Activated CD8-positive, alpha-beta T cell treated with anti-CD3 and anti-CD28 coated beads, Interleukin-2, amount 10 ng/mL, durations not matched to agents 7 days and 5 days (primary cell): ENCODE data around the gene C17orf58. TPM values are rescaled to one million over a fixed set of nuclear protein-coding genes. Genes with fewer than 3 reads are reported as not detected.
"Not testable (repeated sequence)": the region's sequence is repeated elsewhere in the genome, so short reads cannot be mapped to it uniquely, and the experiment has no call there.

Source experiments
- ATAC-seq: fragments of 150-1000 bp; cut with Tn5 transposase; one replicate; pipeline ENCODE4 v1.10.0; 2021; ENCODE audit warnings: moderate library complexity
- CTCF ChIA-PET: fragments of 350-600 bp; sonication (Branson Sonifier 250); formaldehyde crosslinking; loops from one replicate; lab custom pipeline; 2021; ENCODE audit warnings: antibody characterized with exemption; lab: Charles Lee
- POLR2A ChIA-PET: fragments of 350-600 bp; sonication (Branson Sonifier 250); formaldehyde crosslinking; loops from one replicate; lab custom pipeline; 2021; ENCODE audit warnings: antibody characterized with exemption; lab: Charles Lee
- DNase-seq: peaks from one replicate; pipeline ENCODE4 v3.0.0-alpha.2; 2020
- H3K27ac Mint-ChIP-seq: one replicate; pipeline ENCODE4 v1.8.0; 2021; ENCODE audit warnings: mild to moderate bottlenecking, mixed read lengths
- H3K27me3 Mint-ChIP-seq: one replicate; pipeline ENCODE4 v1.8.0; 2021; ENCODE audit warnings: low read depth, mixed read lengths
- H3K36me3 Mint-ChIP-seq: one replicate; pipeline ENCODE4 v1.8.0; 2021; ENCODE audit warnings: low read depth, mixed read lengths
- H3K4me1 Mint-ChIP-seq: one replicate; pipeline ENCODE4 v1.8.0; 2021; ENCODE audit warnings: low read depth, mixed read lengths
- H3K4me3 Mint-ChIP-seq: one replicate; pipeline ENCODE4 v1.8.0; 2021; ENCODE audit warnings: mild to moderate bottlenecking, mixed read lengths
- H3K9me3 Mint-ChIP-seq: one replicate; pipeline ENCODE4 v1.8.0; 2022; ENCODE audit warnings: mixed read lengths; ENCODE audit not compliant: insufficient read depth
- total RNA-seq, 2 experiments: library from RNA; stranded (reverse); gene quantifications; one replicate each; pipeline ENCODE4 v1.2.3, GENCODE V29; 2021

C17orf58 gene
- total RNA-seq, 2 experiments from 2014 or later: 5.5 to 5.8 TPM

GRCh38 chr17:67982034-67982640, 14.1 kb downstream of the C17orf58 start:
- no peaks in the 10 kb centered on the region for H3K9me3 Mint-ChIP-seq
- no peak overlapping the region for H3K27ac Mint-ChIP-seq
- H3K36me3 Mint-ChIP-seq: peaks cover 17% of the 10 kb centered on the region
- CTCF ChIA-PET: no interaction called here
- H3K27me3 Mint-ChIP-seq: no peaks in the 10 kb centered on the region
- DNase-seq (no peak), ATAC-seq (no peak)
- no peaks in the 10 kb centered on the region for H3K4me1 Mint-ChIP-seq
- POLR2A ChIA-PET: interaction anchor here (0.6 kb wide), 1 partner anchor 93 kb away, joined by 3 read pairs; no protein-coding TSS in a partner anchor
- H3K4me3 Mint-ChIP-seq: no peak overlapping the region

GRCh38 chr17:67980883-67981282, 15.4 kb downstream of the C17orf58 start:
- CTCF ChIA-PET, H3K27ac Mint-ChIP-seq, DNase-seq, H3K4me3 Mint-ChIP-seq, H3K4me1 Mint-ChIP-seq, POLR2A ChIA-PET, H3K27me3 Mint-ChIP-seq, ATAC-seq, H3K9me3 Mint-ChIP-seq: not testable (repeated sequence)
- peaks cover 24% of the 10 kb centered on the region for H3K36me3 Mint-ChIP-seq

GRCh38 chr17:67980456-67980855, 15.8 kb downstream of the C17orf58 start:
- H3K4me3 Mint-ChIP-seq: no peak overlapping the region
- ChIA-PET CTCF (no interaction called here), POLR2A (no interaction called here)
- ATAC-seq: no peak
- no peaks in the 10 kb centered on the region for H3K27me3 Mint-ChIP-seq
- H3K9me3 Mint-ChIP-seq: no peaks in the 10 kb centered on the region
- no peak for DNase-seq
- H3K4me1 Mint-ChIP-seq: no peaks in the 10 kb centered on the region
- peaks cover 29% of the 10 kb centered on the region for H3K36me3 Mint-ChIP-seq
- peak overlapping the region; percentile 66 for H3K27ac Mint-ChIP-seq

- POLR2A ChIA-PET, H3K4me3 Mint-ChIP-seq, ATAC-seq, H3K4me1 Mint-ChIP-seq, H3K27me3 Mint-ChIP-seq, DNase-seq, H3K9me3 Mint-ChIP-seq, H3K27ac Mint-ChIP-seq: not testable (repeated sequence)
- peaks cover 31% of the 10 kb centered on the region for H3K36me3 Mint-ChIP-seq
- CTCF ChIA-PET: interaction anchor here (0.8 kb wide), 1 partner anchor 12 kb away, joined by 3 read pairs; no protein-coding TSS in a partner anchor
Observed at GRCh38 chr17:67976306-67976705, 20.0 kb downstream of the C17orf58 start.

- DNase-seq (no peak), ATAC-seq (no peak)
- ChIA-PET CTCF (no interaction called here), POLR2A (no interaction called here)
- Mint-ChIP-seq H3K27me3 (no peaks in the 10 kb centered on the region), H3K4me1 (no peaks in the 10 kb centered on the region), H3K9me3 (no peaks in the 10 kb centered on the region), H3K4me3 (no peak overlapping the region), H3K36me3 (peaks cover 27% of the 10 kb centered on the region), H3K27ac (no peak overlapping the region)
Observed at GRCh38 chr17:67974598-67975066, 21.6 kb downstream of the C17orf58 start.

GRCh38 chr17:67974185-67974584, 22.1 kb downstream of the C17orf58 start:
- Mint-ChIP-seq H3K36me3 (peaks cover 27% of the 10 kb centered on the region), H3K4me1 (no peaks in the 10 kb centered on the region), H3K27ac (no peak overlapping the region), H3K9me3 (no peaks in the 10 kb centered on the region), H3K4me3 (no peak overlapping the region), H3K27me3 (no peaks in the 10 kb centered on the region)
- ChIA-PET CTCF (no interaction called here), POLR2A (no interaction called here)
- no peak for ATAC-seq
- no peak for DNase-seq

- no peak for ATAC-seq
- Mint-ChIP-seq H3K27me3 (no peaks in the 10 kb centered on the region), H3K4me3 (no peak overlapping the region), H3K9me3 (no peaks in the 10 kb centered on the region), H3K27ac (no peak overlapping the region), H3K4me1 (no peaks in the 10 kb centered on the region), H3K36me3 (peaks cover 22% of the 10 kb centered on the region)
- POLR2A ChIA-PET: no interaction called here
- no peak for DNase-seq
- CTCF ChIA-PET: no interaction called here
Observed at GRCh38 chr17:67970783-67971182, 25.5 kb downstream of the C17orf58 start.

- H3K4me3 Mint-ChIP-seq, H3K4me1 Mint-ChIP-seq, POLR2A ChIA-PET, H3K9me3 Mint-ChIP-seq, H3K27me3 Mint-ChIP-seq: not testable (repeated sequence)
- CTCF ChIA-PET: interaction anchor here (0.6 to 2.6 kb wide), 8 partner anchors 17 to 501 kb away, joined by 3 to 9 read pairs (median 4); no protein-coding TSS in a partner anchor
- Mint-ChIP-seq H3K27ac (peak overlapping the region; percentile 54), H3K36me3 (peaks cover 38% of the 10 kb centered on the region)
- DNase-seq (peak; percentile 87), ATAC-seq (peak; percentile 88)
Observed at GRCh38 chr17:67963145-67963572, 33.1 kb downstream of the C17orf58 start.

- H3K4me1 Mint-ChIP-seq, H3K9me3 Mint-ChIP-seq, H3K27me3 Mint-ChIP-seq, DNase-seq, ATAC-seq, H3K4me3 Mint-ChIP-seq, POLR2A ChIA-PET: not testable (repeated sequence)
- H3K36me3 Mint-ChIP-seq: peaks cover 40% of the 10 kb centered on the region
- CTCF ChIA-PET: interaction anchor here (2.6 kb wide), 1 partner anchor 19 kb away, joined by 9 read pairs; no protein-coding TSS in a partner anchor
- H3K27ac Mint-ChIP-seq: peak overlapping the region; percentile 71
Observed at GRCh38 chr17:67962156-67962555, 34.1 kb downstream of the C17orf58 start.

GRCh38 chr17:67960276-67960675, 36.0 kb downstream of the C17orf58 start:
- POLR2A ChIA-PET, H3K27me3 Mint-ChIP-seq, DNase-seq, H3K27ac Mint-ChIP-seq, ATAC-seq, H3K4me3 Mint-ChIP-seq, H3K4me1 Mint-ChIP-seq, H3K9me3 Mint-ChIP-seq: not testable (repeated sequence)
- CTCF ChIA-PET: interaction anchor here (0.9 to 1.6 kb wide), 5 partner anchors 14 to 34 kb away, joined by 3 to 6 read pairs (median 3); no protein-coding TSS in a partner anchor
- H3K36me3 Mint-ChIP-seq: peaks cover 39% of the 10 kb centered on the region

GRCh38 chr17:67959510-67959909, 36.8 kb downstream of the C17orf58 start:
- Mint-ChIP-seq H3K4me3 (no peak overlapping the region), H3K36me3 (peaks cover 36% of the 10 kb centered on the region), H3K27me3 (no peaks in the 10 kb centered on the region), H3K27ac (peak overlapping the region; percentile 59), H3K4me1 (peaks cover 6% of the 10 kb centered on the region), H3K9me3 (no peaks in the 10 kb centered on the region)
- no peak for ATAC-seq
- DNase-seq: no peak
- CTCF ChIA-PET: interaction anchor here (0.8 to 1.6 kb wide), 5 partner anchors 13 to 585 kb away, joined by 3 to 6 read pairs (median 3); no protein-coding TSS in a partner anchor
- POLR2A ChIA-PET: interaction anchor here (0.8 kb wide), 1 partner anchor 19 kb away, joined by 3 read pairs; no protein-coding TSS in a partner anchor

- ChIA-PET POLR2A (no interaction called here), CTCF (interaction anchor here (0.7 kb wide), 1 partner anchor 72 kb away, joined by 3 read pairs; no protein-coding TSS in a partner anchor)
- H3K27ac Mint-ChIP-seq: no peak overlapping the region
- DNase-seq: no peak
- no peaks in the 10 kb centered on the region for H3K27me3 Mint-ChIP-seq
- H3K4me3 Mint-ChIP-seq: no peak overlapping the region
- no peaks in the 10 kb centered on the region for H3K4me1 Mint-ChIP-seq
- no peak for ATAC-seq
- H3K36me3 Mint-ChIP-seq: peaks cover 29% of the 10 kb centered on the region
- H3K9me3 Mint-ChIP-seq: no peaks in the 10 kb centered on the region
Observed at GRCh38 chr17:67950945-67951344, 45.3 kb downstream of the C17orf58 start.
